Subcutaneous adipose tissue (tissue), 4 donors: Measurements from ENCODE around the gene CPM. TPM values are rescaled to one million over a fixed set of nuclear protein-coding genes. Genes with fewer than 3 reads are reported as not detected.

Source experiments
- total RNA-seq, 4 donors: library from RNA; depleted of rRNA; stranded (reverse); fragments of >200 nt; gene quantifications; one replicate each; pipeline ENCODE4 v1.1.0, GENCODE V29; 2016
- TF ChIP-seq, protein P1 (sequence below): fragments of 450-650 bp; IDR thresholded peaks from one replicate; pipeline ENCODE4 v1.5.1; 2016; ENCODE audit warnings: low read depth, mild to moderate bottlenecking, control low read depth, antibody characterized with exemption, moderate library complexity

CPM gene
- total RNA-seq, 4 donors from 2014 or later = 886 to 1,559 (median 1,151) TPM

DNA sequence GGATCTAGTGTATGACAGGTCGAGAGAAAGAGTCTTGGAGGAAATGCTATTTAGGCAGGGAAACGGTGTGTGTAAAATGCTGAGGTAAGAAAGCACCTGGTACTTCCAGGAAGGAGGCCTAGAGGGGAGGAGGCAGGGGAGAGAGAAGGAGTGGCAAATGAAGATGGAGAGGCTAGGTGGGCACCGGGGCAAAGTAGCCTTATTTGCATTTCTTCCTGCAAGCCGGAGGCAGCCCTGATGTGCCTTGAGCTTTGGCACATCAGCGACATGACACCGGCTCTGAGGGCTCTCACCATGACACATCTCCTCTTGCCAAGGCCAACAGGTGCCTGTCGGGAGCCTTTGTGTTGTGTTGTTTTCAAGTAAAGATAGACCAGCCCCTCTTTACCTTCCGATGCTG, 61.6 kb downstream of the CPM start:
- TF ChIP-seq, protein P1, sequence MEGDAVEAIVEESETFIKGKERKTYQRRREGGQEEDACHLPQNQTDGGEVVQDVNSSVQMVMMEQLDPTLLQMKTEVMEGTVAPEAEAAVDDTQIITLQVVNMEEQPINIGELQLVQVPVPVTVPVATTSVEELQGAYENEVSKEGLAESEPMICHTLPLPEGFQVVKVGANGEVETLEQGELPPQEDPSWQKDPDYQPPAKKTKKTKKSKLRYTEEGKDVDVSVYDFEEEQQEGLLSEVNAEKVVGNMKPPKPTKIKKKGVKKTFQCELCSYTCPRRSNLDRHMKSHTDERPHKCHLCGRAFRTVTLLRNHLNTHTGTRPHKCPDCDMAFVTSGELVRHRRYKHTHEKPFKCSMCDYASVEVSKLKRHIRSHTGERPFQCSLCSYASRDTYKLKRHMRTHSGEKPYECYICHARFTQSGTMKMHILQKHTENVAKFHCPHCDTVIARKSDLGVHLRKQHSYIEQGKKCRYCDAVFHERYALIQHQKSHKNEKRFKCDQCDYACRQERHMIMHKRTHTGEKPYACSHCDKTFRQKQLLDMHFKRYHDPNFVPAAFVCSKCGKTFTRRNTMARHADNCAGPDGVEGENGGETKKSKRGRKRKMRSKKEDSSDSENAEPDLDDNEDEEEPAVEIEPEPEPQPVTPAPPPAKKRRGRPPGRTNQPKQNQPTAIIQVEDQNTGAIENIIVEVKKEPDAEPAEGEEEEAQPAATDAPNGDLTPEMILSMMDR = no peak

DNA sequence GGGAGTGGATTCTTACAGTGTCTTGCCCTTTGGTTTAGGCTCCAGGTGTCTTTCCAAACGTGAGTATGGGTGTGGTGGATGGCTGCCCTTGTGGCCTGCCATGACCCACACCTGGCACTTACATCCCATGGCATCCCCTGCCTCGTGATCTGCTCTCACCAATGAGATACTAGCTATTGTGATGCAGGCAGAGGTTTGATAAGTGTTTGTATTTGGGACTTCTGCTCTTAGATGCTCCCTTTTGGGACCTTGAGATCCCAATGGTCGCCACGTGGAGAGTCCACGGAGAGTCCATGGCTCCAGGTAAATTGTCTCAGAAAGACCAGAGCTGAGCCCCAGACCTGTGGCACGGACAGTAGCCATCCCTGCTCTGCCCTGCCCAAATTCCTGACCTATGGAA, 62.5 kb downstream of the CPM start:
- TF ChIP-seq, protein P1 = no peak

DNA sequence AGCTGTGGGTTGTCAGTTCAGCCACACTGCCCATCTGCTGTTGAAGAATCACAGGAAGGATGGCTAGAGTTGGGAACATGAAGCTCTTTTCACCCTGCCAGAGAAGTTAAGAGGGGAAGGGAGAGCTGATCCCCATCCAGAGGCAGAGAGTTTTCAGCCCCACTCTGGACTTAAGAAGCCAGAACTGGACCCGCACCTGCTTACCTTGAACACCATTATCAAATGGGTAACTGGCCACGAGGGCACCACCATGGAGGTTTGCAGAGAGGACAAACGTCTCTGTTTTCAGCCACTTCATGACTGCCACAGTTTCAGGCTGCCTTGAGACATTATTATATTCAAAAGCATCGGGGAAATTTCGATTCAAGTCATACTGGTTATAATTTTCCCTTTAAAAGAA, 63.0 kb downstream of the CPM start:
- TF ChIP-seq, protein P1 = no peak

DNA sequence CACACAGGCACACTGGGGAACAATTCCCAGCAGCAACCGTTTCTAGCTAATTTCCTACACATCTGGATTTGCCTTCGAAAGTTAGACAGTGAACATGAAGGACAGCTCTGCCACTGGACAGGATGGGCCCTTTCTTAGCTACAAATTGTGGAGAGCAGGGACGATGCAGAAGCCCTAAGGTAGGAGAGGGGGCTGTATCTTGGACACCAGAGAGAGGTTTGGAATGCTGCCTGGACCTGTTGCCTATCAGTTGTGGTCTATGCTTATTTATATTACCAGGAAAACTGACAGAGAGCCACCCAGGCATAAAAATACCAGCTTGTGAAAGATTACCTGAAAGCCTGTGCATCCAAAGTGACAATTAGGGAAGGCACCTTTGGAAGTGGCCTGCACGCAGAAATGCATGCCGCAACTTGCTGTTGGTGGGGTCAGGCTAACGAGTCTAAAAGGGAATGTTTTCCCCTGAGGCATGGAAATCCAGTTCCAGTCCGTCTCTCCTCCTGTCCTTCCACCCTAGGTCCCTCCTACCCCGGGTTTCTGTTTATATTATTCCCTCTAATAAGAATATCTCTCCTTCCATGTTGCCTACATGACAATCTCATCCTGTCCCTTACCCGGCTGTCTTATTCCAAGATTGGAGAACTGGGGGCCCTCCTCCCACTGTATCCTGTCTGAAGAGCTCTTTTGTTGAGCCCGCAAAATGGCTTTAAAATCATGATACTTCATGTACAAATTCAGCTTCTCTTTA, 64.8 kb downstream of the CPM start:
- TF ChIP-seq, protein P1 = no peak

DNA sequence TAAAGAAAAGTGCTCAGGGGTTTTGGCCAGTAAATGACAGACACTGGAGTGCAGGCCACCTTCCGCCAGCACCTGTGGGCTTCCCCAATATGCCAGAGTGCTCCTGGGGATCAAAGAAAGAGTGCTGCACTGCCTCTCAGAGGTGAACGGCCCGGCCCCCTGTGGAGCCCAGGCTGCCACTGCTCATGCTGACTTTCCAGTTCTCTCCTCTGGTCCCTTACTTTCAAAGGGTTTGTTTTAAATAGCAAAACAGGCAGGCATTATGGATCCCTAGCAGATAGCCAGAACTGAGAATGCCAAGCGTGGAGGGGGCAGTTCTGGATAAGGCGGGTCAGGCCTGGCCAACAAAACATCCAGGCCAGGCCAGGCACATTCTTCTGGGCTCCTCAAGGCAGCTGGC, 65.4 kb downstream of the CPM start:
- TF ChIP-seq, protein P1 = no peak

DNA sequence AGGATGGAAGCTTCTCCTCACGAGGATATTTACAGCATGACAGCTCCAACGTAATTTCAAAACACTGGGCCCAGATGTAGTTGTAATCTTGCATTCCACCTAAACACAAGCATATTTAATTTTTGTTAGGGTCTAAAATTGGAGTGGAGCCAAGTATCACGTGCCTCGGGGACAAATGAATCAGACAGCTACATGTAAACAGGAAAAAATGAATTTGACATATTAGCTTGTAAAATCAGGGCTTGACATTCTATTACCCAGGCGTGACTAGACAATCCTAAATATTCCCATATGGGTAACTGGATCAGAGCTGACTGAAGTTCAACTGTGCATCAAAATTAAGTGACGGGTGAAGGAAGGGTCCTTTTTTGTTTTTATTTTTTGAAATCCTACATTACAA, 66.0 kb downstream of the CPM start:
- TF ChIP-seq, protein P1 = no peak

DNA sequence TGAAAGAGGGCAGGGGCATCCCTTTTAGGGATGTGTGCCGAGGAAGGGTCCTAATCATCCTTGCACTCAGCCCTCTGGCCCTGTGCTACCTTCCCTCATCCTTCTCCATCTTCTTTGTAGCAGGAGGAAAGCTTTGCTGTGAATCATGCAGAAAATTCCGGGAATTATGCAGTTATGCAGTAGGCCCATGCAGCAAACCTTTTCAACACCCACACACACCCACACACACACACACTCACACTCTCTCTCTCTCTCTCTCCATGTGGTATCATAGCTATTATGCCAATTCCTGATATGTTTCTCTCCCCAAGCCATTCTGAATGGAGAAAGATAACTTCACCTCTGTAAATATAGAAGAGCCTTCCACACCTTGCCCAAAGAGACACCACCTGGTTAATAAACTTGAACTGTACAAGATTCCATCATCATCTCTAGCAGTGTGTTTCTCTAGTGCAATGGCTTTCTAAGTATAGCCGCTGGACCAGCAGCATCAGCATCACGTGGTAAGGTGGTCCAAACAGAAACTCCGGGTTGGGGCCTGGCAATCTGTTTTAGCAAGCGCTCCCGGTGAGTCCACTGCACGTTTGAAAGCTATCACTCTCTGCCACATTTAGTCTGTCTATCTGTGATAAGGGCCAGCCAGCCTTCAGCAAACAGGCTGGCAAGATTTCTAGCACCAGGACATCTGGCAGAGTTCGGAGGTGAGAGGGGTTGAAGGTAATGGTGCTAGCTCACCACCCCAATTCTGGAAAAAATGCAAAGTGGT, 67.4 kb downstream of the CPM start:
- TF ChIP-seq, protein P1 = no peak
